NOMO-1 (cell line): Measurements from ENCODE around the gene PILRB.
"Not testable (repeated sequence)": the region's sequence is repeated elsewhere in the genome, so short reads cannot be mapped to it uniquely, and the experiment has no call there.

Experiments
- DNase-seq, 2 experiments: peaks; one replicate each; lab custom pipeline; 2025; ENCODE audit not compliant: unreplicated experiment in 2 of 2; lab: John Stamatoyannopoulos, UW

Gene PILRB

DNA sequence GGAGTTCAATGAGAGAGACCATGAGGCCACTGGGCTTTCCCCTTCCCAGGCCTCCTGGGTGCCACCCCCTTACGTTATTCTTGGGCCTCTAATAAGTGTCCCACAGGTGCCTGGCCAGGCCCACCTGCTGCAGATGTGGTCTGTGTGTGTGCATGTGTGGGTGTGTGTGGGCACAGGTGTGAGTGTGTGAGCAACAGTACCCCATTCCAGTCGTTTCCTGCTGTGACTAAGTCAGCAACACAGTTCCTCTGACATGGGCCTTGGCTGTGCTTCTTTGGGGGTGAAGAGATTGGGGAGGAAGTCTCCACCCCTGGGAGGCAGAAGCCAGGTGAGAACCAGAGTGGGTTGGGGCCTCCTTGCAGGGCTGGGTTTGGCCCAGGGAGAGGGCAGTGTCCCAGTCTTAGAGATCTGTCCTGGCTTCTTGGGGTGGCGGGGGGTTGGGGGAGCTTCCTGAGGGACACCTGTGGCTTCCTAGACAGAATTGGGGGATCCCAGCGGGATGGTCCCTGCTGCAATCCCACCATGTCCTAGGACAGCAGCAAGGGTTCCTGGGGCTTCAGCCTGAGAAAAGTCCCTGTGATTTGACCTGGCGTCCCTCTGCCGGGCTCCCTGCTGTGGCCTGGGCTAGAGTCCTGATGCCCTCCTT is 4.1 kb upstream of the PILRB start:
- no peak for DNase-seq

DNA sequence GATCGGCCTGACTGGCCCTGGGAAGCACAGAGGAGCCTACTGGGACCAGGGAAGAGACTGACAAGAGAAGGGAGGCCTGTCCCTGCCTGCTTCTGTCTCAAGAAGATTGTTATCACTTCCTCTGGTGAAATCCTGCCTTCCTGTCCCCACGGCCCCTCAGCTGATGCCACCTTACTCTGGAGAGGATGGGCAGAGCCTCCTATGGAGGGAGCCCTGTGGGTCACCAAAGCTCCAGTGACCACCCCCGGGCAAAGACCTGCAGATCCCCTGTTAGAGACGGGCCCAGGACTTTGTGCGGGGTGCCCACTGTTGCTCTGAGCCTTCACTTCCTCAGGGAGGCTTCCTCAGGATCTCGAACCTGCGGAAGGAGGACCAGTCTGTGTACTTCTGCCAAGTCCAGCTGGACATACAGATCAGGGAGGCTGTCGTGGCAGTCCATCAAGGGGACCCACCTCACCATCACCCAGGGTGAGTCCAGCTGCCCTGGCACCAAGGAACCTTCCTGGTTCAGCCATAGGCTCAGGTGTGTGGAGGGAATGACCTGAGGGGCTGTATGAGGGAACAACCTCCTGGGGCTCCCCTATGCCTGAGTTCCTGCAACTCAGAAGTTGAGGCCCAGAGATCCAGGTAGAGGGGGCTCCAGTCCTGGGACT is 1.4 kb upstream of the PILRB start:
- no peak for DNase-seq

DNA sequence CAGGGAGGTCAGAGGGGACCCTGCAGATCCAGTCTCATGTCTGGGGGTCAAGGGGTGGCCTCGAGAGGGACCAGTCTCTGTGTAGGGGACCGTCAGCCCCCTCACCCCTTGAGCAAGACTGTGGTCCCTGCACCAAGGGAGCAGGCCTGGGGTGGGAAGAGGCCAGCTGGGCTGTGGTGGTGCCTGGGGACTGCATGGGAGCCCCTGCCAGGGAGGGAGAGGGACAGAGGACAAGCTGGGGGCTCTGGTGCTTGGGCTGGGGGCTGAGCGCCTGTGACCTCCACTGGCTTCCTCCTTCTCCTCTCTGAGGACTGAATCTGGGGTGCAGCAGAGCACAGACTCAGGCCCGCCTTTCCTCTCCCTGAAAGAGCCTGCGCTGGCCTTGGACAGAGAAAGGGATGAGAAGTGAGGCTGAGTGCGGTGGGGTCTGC is 771 bp upstream of the PILRB start:
- DNase-seq = no peak

DNA sequence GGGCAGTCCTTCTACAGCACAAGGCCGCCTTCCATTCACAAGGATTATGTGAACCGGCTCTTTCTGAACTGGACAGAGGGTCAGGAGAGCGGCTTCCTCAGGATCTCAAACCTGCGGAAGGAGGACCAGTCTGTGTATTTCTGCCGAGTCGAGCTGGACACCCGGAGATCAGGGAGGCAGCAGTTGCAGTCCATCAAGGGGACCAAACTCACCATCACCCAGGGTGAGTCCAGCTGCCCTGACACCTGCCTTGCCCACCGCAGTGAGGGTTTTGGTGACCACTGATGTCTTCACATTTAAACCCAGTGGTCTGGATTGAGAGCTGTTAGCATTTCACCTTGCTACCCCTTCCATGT is 918 bp downstream of the PILRB start:
- no peak for DNase-seq

DNA sequence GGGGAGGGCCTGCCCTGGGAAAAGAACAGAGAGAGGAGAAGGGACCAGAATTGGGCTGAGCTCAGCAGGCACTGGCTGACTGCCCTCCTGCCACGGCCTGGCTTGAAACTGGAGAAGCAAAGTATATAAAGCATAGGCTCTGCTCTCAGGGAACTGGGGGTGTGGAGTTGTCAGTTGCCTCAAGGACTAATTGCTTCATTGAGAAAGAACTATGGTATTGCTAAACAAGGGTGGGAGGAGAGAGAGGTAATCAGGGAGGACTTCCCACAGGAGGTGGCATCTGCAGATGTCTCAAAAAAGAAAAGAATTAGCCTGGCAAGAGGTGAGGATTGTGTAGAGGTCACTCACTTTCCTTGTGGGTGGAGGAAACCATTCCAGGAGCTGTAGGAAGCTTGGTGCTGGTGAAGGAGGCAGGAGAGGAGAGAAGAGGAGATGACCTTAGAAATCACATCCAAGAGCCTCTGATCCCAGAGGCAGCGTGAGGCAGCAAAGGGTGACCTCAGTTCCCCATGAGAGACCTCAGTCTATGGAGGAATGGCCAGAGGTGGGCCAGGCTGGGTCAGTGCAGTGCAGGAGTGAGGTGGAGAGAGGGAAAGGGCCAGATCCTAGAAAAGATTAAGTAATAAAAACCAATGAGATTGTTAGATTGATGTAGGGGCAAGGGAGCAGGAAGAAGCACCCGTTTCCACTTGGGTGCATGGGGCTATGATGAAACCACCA is 2.4 kb downstream of the PILRB start:
- peak; percentile 66 to 81 for DNase-seq

DNA sequence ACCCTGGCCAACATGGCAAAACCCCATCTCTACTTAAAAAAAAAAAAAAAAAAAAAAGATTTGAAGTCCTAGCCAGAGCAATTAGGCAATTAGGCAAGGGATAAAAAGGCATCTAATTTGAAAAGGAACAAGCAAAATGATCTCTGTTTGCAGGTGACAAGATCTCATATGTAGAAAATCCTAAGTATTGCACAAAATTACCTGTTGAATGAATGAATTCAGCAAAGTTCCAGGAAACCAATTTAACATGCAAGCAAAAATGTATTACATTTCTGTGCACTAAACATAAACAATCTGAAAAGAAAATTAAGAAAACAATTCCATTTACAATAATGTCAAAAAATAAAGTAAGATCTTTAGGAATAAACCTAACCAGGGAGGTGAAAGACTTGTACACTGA is 5.2 kb downstream of the PILRB start:
- no peak for DNase-seq

DNA sequence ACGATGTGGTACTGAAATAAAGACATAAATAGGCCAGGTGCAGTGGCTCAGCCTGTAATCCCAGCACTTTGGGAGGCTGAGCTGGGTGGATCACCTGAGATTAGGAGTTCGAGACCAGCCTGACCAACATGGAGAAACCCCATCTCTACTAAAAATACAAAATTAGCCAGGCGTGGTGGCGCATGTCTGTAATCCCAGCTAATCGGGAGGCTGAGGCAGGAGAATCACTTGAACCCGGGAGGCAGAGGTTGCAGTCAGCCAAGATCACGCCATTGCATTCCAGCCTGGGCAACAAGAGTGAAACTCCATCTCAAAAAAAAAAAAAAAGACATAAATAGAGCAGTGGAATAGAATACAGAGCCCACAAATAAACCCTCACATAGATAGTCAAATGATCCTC is 5.9 kb downstream of the PILRB start:
- DNase-seq = not testable (repeated sequence)

DNA sequence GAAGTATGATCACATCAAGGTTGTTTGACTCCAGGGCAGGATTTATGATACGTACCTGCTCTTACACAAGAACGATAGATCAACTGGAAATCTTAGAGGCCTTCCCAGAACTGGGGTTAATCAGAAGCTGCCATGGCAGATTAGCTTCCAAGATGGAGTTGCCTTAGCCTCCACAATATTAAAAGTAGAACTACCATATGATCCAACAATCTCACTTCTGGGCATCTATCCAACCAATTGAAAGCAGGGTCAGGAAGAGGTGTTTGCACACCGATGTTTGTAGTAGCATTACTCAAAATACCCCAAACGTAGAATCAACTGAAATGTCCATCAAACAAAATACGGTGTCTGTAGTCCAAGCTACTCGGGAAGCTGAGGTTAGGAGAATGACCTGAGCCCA is 6.6 kb downstream of the PILRB start:
- DNase-seq = no peak

DNA sequence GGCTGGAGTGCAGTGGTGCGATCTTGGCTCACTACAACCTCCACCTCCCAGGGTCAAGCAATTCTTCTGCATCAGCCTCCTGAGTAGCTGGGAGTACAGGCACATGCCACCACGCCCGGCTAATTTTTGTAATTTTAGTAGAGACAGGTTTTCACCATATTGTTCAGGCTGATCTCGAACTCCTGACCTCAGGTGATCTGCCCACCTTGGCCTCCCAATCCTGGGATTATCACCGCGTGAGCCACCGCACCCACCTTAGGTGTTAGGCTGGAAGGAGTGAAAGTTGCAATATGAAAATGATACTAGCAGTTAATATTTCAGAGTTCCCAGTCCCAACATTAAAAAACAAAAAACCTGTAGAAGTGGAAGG is 8.1 kb downstream of the PILRB start:
- not testable (repeated sequence) for DNase-seq

DNA sequence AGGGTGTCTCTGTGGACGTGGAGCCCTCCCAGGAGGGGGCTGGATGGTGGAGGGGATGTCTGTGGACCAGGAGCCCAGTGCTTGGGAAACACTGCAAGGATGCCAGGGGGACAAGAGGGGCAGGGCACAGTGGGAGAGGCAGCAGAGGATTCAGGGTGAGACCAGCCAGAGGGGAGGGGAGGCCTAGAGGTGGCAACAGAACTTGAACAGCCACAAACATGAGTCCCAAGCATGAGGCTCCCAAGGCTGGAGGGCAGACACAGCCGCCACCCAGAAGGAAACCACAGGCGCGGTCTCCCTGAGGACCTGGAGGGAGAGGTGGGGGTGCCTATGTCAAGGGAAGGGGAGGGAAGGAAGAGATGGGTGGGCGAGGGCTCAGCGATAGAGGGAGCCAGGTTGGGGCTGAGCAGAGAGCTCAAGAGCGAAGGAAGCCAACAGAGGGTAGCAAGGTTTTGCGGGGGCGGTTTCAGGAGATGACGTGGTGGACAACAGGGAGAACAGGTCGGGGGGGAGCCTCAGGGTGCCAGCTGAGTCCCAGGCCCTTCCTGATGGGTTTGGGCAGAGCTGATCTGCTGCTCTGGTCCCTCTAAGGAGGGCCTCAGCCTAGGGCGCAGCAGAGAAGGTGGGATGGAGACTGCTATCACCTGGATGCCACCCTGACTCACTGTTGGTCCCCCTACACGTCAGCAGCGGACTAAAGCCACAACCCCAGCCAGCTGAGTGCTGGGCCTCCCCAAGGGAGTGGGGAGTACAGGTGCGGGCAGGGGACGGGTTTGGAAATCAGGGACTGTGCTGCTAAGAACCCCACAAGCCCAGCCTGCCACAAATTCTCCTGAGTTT is 8.7 kb downstream of the PILRB start:
- DNase-seq = no peak

DNA sequence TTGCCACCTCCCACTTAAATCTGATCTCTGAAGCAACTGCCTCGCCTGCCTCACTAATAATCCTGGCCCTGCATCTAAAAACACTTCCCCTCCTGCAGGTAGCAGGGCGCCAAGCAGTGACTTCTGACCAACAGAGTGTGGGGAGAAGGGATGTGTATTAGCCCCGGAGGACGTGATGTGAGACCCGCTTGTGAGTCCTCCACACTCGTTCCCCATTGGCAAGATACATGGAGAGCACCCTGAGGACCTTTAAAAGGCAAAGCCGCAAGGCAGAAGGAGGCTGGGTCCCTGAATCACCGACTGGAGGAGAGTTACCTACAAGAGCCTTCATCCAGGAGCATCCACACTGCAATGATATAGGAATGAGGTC is 9.3 kb downstream of the PILRB start:
- DNase-seq = no peak

DNA sequence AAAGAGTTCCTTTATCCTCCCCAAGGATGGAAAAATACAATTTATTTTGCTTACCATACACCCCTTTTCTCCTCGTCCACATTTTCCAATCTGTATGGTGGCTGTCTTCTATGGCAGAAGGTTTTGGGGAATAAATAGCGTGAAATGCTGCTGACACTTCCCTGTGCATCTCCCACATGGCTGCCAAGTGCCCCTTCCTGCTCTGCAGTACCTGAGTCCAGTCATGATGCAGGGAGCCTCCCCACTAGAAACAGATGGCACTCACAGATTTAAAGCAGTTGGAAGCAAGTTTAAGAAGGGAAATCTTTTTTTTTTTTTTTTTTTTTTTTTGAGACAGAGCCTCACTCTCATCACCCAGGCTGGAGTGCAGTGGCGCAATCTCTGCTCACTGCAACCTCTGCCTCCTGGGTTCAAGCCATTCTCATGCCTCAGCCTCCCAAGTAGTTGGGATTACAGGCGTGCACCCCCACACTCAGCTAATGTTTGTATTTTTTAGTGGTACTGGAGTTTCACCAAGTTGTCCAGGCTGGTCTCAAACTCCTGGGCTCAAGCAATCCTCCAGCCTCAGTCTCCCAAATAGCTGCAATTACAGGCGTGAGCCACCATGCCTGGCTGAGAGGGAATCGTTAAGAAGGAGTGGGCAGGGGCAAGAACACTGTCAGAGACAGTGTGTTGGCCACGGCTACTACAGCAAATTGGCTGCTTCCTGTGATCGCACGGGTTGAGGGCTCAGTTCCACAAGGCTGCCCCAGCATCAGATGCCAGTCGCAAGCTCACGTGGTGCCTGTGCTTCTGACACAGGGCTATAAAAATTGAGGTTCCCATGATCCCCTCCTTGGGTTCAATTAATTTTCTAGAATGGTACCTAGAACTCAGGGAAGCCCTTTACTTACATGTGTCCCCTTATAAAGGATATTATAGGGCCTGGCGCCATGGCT is 10.0 kb downstream of the PILRB start:
- DNase-seq = peak; percentile 42 to 53

DNA sequence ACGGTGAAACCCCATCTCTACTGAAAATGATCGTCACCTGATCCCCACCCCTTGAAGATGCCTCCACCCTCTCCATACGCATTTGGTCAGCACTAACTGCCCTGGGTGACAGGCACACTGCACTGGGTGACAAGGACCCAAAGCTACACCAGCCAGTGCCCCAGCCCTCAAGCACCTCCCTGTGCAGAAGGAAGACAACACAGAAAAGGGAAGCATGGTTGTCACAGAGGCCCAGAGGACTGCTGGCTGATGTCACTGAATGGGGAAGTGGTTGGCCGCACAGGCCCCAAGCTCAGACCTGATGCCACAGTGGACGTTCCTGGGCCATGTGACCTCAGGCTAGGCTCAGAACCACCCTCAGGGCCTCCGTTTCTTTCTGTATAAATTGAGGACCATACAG is 11.2 kb downstream of the PILRB start:
- peak; percentile 100 for DNase-seq

DNA sequence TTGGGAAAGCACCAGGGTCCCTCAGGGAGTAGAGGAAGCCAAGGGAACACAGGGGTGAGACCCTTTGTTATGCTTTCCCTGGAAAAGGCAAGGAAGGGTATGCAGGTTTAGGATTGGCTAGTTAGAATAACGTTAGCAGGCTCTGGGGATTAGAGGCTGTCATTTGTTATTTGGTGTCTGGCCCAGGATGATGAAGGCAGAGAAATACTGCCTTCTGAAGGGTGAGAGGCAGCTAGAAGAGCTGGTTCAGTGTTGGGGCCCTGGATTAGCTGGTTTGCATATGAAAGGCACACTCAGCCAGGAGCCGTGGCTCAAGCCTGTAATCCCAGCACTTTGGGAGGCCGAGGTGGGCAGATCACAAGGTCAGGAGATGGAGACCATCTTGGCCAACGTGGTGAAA is 12.4 kb downstream of the PILRB start:
- DNase-seq = no peak

DNA sequence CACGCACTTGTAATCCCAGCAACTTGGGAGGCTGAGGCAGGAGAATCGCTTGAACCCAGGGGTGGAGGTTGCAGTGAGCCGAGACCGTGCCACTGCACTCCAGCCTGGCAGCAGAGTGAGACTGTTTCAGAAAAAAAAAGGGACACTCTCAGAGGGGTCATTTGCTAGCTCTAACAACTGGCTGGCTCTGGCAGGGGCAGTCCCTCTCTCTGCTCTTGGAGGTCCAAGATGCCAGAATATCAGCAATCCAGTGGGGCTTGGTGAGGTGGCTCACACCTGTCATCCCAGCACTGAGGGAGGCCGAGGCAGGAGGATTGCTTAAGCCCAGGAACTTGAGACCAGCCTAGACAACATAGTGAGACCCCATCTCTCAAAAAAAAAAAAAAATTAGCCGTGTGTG is 12.8 kb downstream of the PILRB start:
- no peak for DNase-seq

DNA sequence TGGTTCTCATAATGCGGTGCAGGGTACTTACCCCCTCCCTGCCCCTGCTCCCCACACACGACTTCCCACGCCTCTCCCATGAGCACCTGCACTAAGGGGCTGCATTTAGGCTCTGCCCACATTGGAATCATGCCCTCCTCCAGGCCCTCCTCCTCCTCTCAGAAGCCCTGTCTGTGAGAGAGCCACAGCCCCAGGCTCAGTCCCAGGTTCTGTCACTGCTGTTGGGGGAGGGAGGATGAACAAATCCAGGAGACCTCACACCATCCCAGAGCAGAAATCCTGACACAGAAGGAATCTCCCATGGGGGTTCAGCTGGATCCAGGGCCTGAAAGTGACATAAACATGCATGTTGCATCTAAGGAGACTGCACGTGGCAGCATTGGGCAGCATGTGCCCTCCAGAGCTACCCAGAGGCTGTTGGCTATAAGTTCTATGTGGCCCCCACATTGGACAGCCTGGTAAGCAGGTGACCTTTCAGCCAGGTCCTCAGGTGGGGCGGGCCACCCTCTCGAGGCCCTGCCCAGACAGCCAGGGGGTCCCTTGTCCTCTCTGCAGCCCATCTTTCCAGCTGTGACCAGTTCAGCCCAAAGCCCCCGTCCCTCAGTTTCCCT is 13.7 kb downstream of the PILRB start:
- DNase-seq = no peak

DNA sequence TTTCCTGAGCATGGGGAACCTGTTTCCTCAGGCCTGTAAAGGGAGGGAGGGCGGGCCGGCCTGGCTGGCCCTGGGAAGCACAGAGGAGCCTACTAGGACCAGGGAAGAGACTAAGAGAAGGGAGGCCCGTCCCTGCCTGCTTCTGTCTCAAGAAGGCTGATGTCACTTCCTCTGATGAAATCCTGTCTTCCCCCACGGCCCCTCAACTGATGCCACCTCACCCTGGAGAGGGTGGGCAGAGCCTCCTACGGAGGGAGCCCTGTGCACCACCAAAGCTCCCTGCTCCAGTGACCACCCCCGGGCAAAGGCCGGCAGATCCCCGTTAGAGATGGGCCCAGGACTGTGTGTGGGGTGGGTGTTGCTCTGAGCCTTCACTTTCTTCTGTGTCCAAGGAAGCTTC is 14.3 kb downstream of the PILRB start:
- peak; percentile 84 to 94 for DNase-seq

DNA sequence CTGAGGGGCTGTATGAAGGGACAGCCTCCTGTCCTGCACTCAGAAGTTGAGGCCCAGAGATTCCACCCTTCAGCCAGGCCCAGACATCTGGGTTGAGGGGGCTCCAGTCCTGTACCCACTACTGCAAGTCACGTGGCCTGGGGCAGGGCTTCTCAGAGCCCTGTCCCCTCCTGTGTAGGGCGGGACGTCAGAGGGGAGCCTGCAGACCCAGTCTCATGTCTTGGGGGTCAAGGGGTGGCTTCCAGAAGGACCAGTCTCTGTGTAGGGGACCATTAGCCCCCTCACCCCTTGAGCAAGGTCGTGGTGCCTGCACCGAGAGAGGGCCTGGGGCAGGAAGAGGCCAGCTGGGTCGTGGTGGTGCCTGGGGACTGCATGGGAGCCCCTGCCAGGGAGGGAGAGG is 14.8 kb downstream of the PILRB start:
- DNase-seq = no peak

DNA sequence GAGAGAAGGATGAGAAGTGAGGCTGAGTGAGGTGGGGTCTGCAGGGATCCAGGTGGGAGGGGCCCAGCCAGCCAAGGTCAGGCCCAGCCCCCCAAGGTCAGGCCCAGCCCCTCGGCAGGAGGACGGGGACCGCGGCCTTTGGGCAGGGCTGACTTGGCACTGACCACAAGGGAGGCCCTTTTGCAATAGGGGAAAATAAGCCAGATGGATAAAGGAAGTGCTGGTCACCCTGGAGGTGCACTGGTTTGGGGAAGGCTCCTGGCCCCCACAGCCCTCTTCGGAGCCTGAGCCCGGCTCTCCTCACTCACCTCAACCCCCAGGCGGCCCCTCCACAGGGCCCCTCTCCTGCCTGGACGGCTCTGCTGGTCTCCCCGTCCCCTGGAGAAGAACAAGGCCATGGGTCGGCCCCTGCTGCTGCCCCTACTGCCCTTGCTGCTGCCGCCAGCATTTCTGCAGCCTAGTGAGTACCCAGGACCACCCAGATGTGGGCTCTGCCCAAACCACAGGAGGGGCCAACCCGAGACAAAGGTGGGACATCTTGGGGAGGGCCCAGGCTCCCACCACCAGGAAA is 15.4 kb downstream of the PILRB start, which contains the start of gene PILRA:
TSS of gene PILRA (plus strand) at position 227 of the 571 bp plus-strand sequence. CDS start at position 397, 170 bp downstream.
- DNase-seq = peak; percentile 69 to 79
